ENCODE results near the gene SLFNL1.

- no peak for TF ChIP-seq CTCF (IDR thresholded peaks at IDR 0.05)
- TF ChIP-seq POLR2A (IDR thresholded peaks at IDR 0.05) = no peak
Observed at GRCh38 chr1:41005876-41006275, 15.6 kb downstream of the SLFNL1 start.
